Central memory CD8-positive, alpha-beta T cell (primary cell): ENCODE data around the gene SLC35G2.
"Not testable (repeated sequence)": the region's sequence is repeated elsewhere in the genome, so short reads cannot be mapped to it uniquely, and the experiment has no call there.

Experiments used
- ATAC-seq: fragments of 150-1000 bp; cut with Tn5 transposase; replicated peaks from 2 replicates; pipeline ENCODE4 v1.10.0; 2022; ENCODE audit warnings: mild to moderate bottlenecking, moderate FRiP score, moderate number of reproducible peaks; ENCODE audit not compliant: poor library complexity, severe bottlenecking; ENCODE audit errors: extremely low read depth
- DNase-seq, 2 donors: peaks; one replicate each; pipeline ENCODE4 v3.0.0; 2021; ENCODE audit warnings: low spot score in 2 of 2
- H3K27ac Mint-ChIP-seq: one replicate; pipeline ENCODE4 v1.8.0; 2022; ENCODE audit warnings: low read depth, mild to moderate bottlenecking, moderate library complexity, mixed read lengths
- H3K27me3 Mint-ChIP-seq: one replicate; pipeline ENCODE4 v1.8.0; 2022; ENCODE audit warnings: mixed read lengths
- H3K36me3 Mint-ChIP-seq: one replicate; pipeline ENCODE4 v1.8.0; 2022; ENCODE audit warnings: mild to moderate bottlenecking, moderate library complexity, mixed read lengths; ENCODE audit not compliant: insufficient read depth
- H3K4me1 Mint-ChIP-seq: one replicate; pipeline ENCODE4 v1.8.0; 2022; ENCODE audit warnings: mixed read lengths
- H3K4me3 Mint-ChIP-seq: one replicate; pipeline ENCODE4 v1.8.0; 2022; ENCODE audit warnings: mild to moderate bottlenecking, moderate library complexity, mixed read lengths
- H3K9me3 Mint-ChIP-seq: one replicate; pipeline ENCODE4 v1.8.0; 2022; ENCODE audit warnings: mixed read lengths

SLC35G2 gene

DNA sequence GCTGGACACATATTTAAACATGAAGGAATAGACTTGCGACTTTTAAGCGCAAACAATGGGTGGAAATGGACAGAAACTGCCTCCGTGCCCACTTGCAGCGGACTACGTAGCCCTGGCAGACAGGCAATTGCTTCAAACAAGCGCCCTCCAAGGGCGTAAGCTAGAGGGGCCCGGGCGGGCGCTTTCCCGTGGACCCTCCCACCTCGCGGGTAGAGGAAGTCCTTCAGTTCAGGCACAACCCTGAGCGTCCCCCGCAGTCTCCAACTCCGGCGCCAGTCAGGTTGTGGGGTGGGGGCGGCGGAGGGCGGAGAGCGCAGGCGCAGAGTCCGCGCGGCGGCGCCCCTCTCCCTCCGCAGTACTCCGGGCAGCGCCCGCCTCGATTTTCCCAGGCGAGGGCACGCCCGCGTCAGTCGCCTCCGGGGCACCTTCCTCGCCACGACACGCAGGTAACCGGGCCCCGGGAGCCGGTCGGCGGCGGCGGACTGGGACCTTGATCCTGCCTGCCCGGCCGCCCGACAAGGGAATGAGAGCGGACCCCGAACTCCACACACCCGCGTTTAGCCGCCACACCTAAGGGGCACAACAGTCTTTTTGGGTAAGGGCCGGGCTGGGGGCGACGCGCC lies at the start of gene SLC35G2:
Gene SLC35G2 (plus strand): TSS at position 358 of the 623 bp plus-strand sequence. CDS start 35,335 bp downstream, outside the sequence.
- Mint-ChIP-seq H3K36me3 (peaks cover 5% of the 10 kb centered on the region), H3K27me3 (peaks cover 26% of the 10 kb centered on the region), H3K4me1 (peaks cover 28% of the 10 kb centered on the region), H3K4me3 (peak within 1 kb of the TSS; percentile 88), H3K9me3 (peaks cover 6% of the 10 kb centered on the region), H3K27ac (peak within 1 kb of the TSS; percentile 59)
- peak; percentile 18 to 19 for DNase-seq
- peak; percentile 72 for ATAC-seq

DNA sequence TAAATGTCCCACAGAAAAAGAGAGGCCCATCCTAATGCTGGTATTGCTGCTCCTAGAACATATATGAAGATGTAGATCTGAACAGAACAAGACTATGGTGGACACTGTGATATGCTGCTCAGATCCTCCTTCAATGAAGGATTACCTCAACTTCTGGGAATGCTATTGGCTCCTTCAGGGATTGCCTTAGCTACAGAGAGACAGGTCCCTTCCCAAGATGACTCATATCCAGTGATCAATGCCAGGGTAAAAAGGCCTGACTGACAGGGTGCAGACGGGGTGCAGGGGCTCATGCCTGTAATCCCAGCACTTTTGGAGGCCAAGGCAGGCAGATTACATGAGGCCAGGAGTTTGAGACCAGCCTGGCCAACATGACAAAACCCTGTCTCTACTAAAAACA lies 46.2 kb upstream of the SLC35G2 start:
- Mint-ChIP-seq H3K4me1 (no peaks in the 10 kb centered on the region), H3K36me3 (no peaks in the 10 kb centered on the region), H3K27me3 (no peaks in the 10 kb centered on the region), H3K4me3 (no peak overlapping the region), H3K9me3 (no peaks in the 10 kb centered on the region), H3K27ac (no peak overlapping the region)
- DNase-seq = no peak
- ATAC-seq = no peak

DNA sequence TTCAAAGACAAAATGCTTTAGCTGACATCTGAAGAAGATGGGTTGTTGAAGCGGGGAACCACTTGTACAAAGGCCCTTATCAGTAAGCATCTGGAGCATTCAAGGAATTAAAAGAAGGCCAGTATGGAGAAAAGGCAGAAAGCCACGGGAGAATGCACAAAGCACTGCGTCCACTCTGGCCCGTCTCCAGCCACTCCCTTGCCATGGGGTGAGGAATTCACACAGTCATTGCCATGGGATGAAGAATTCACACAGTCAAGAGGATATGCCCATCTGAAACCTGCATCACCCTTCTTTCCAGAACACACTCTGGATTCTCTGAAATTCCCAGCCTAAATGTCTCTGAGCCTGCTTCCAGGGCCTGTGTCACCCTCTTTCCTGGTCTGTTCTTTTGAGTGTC lies 40.1 kb upstream of the SLC35G2 start:
- H3K36me3 Mint-ChIP-seq = no peaks in the 10 kb centered on the region
- no peaks in the 10 kb centered on the region for H3K27me3 Mint-ChIP-seq
- H3K4me1 Mint-ChIP-seq = no peaks in the 10 kb centered on the region
- no peak overlapping the region for H3K4me3 Mint-ChIP-seq
- no peak for ATAC-seq
- H3K9me3 Mint-ChIP-seq = no peaks in the 10 kb centered on the region
- no peak for DNase-seq
- H3K27ac Mint-ChIP-seq = no peak overlapping the region

DNA sequence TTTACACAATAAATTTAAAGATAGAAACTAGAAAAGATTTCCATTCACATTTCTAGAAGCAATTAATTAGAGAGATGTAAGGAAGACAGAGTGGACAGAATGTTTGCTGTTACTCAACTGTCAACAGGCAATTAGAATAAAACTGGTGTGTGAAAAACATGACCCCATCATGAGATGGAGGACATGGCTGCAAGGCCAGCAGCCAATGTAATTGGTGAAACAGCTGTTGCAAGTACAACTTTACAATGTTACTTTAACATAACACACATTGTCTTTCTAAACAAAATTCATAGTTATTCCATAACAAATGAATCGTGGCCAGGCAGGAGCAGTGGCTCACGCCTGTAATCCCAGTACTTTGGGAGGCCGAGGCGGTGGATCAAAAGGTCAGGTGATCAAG lies 38.2 kb upstream of the SLC35G2 start:
- H3K9me3 Mint-ChIP-seq = no peaks in the 10 kb centered on the region
- H3K27me3 Mint-ChIP-seq = no peaks in the 10 kb centered on the region
- H3K27ac Mint-ChIP-seq = no peak overlapping the region
- no peaks in the 10 kb centered on the region for H3K4me1 Mint-ChIP-seq
- H3K36me3 Mint-ChIP-seq = no peaks in the 10 kb centered on the region
- DNase-seq (no peak), ATAC-seq (no peak)
- no peak overlapping the region for H3K4me3 Mint-ChIP-seq

DNA sequence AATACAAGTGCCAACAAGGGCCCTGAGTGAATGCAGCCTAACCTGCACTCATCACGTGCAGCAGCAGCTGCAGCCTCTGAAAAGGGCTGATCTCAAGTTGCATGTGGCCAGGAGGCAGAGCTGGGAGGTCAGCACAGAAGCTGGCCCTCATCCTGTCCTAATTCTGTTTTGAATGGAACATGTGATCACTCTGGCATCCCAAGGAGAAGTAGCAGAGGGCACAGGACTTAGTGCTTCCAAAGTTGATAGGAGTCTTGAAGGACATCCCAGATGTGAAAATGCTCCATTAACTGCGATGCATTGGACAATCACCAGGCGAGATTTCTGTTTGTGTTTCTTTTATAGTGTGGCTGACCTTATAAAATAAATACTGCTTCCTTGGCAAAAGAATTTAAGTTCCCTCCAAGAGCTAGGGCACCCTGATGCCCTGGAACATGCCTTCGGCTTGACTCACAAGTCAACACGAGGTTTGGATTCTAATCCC lies 35.2 kb upstream of the SLC35G2 start:
- Mint-ChIP-seq H3K36me3 (no peaks in the 10 kb centered on the region), H3K9me3 (no peaks in the 10 kb centered on the region), H3K4me3 (no peak overlapping the region), H3K27me3 (no peaks in the 10 kb centered on the region), H3K4me1 (peaks cover 9% of the 10 kb centered on the region), H3K27ac (no peak overlapping the region)
- ATAC-seq (no peak), DNase-seq (no peak)

DNA sequence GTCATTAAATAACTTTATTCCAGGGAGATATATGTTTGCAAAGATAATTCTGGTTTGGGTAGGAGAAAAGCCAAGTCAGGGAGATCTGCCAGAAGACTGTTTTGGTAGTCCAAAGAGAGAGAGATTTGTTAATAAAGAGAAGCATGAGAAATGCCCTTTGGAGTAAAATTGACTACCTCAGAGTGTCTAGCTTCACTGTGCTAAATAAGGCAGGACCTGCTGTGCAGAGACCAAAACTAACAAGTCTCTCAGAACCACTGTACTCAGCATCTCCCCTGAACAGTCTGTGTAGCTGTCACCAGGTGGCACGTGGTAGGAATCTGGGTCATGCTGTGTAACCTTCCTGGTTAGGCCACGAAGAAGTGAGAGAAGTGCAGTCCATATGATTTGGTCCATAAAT lies 31.6 kb upstream of the SLC35G2 start:
- Mint-ChIP-seq H3K36me3 (no peaks in the 10 kb centered on the region), H3K4me3 (no peak overlapping the region), H3K9me3 (no peaks in the 10 kb centered on the region), H3K4me1 (peaks cover 9% of the 10 kb centered on the region), H3K27me3 (peaks cover 3% of the 10 kb centered on the region), H3K27ac (peak overlapping the region; percentile 48)
- DNase-seq (peak in 1 of 2 donors; percentile 10), ATAC-seq (peak; percentile 81)

DNA sequence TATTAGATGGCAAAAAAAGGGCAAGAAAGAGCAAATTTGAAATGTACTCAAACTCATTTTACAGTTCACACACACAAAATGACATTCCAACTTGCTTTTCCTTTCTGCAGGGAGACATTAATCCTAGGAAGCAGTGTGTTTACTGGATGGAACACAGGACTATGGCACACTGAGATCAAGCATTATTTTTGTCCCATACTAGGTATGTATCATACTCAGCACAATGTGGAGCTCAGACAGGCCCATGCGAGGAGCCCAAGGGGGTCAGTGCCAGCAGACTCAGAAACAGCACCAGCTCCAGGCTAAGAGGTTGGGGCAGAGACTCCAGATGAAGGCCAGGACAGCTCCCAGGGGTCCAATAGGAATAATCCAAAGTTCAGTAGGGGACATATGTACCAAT lies 30.8 kb upstream of the SLC35G2 start:
- Mint-ChIP-seq H3K4me1 (peaks cover 9% of the 10 kb centered on the region), H3K9me3 (no peaks in the 10 kb centered on the region), H3K27ac (no peak overlapping the region), H3K27me3 (peaks cover 10% of the 10 kb centered on the region), H3K36me3 (no peaks in the 10 kb centered on the region), H3K4me3 (no peak overlapping the region)
- no peak for DNase-seq
- no peak for ATAC-seq

DNA sequence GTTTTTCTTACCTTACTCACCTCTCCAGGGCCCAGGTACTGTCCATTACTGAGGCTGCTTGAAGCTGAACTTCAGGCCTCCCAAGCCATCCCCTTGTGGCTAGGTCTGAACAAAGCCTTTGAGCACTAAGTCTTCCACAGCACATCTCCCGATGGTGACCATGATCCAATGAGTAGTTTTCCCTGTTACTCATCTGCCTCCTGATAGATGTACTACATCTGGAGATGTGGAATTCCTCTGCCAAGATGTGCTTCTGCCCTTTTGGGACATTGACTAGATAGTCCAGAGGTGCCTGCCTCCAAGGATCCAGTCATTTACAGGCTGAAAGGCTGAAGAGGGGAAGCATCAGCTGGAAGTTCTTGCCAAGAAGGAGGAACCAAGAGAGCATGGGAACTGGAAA lies 28.9 kb upstream of the SLC35G2 start:
- Mint-ChIP-seq H3K27ac (peak overlapping the region; percentile 74), H3K4me3 (no peak overlapping the region), H3K27me3 (peaks cover 10% of the 10 kb centered on the region), H3K36me3 (no peaks in the 10 kb centered on the region), H3K4me1 (peaks cover 9% of the 10 kb centered on the region), H3K9me3 (no peaks in the 10 kb centered on the region)
- ATAC-seq (no peak), DNase-seq (no peak)

DNA sequence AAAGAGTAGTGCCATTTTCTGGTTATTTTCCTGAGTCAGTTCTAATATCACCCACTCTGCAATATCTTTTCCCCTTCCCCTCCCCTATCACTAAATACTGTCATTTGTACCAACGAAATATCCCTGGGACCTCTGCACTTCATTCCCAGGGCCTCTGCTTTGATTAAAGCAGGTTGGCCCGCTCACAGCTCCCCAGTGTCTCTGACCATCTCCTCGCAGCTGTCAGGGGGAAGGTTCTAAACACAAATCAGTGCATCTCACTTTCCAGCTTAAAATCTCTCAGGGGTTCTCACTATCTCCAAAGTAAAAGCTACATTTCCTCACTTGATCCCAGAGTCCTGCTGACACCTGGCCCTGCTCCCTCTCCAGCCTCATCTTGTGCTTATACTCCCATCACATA lies 28.1 kb upstream of the SLC35G2 start:
- Mint-ChIP-seq H3K36me3 (peaks cover 1% of the 10 kb centered on the region), H3K27me3 (peaks cover 10% of the 10 kb centered on the region), H3K4me1 (peaks cover 9% of the 10 kb centered on the region), H3K27ac (no peak overlapping the region), H3K9me3 (no peaks in the 10 kb centered on the region), H3K4me3 (no peak overlapping the region)
- ATAC-seq (no peak), DNase-seq (no peak)

DNA sequence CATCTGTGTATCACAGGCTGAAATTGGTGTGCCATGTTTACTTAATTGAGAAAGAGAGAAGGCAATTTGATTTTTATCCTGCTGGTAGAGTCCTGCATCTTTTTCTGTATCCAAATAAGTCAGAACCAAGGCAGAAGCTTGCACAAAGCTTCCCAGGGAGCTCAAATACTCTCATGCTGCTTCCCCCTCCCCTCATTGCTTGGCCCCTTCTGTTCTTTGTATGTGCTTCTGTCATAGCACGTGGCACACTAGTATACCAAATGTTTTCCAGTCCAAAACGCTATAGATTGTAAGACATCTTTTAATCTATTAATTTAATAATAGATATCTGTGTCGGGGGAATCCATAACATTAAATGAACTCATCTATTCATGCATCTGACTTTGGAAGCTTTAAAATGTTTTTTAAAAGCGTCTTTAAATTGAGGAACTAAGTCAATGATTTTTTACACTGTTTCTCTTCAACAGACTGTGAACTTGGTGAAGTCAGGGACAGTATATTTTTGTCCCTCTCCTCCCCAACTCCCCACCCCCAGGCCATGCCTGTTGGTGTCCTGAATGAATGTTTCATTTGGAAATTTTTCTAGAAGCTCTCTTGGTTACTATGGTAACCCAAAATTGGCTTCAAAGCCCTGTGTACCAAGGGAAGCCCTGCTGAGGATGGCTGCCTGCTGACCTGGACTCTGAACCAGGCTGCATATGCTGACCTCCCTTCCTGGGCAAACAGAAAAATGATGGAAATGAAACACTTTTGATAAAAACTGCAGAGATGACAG lies 26.2 kb upstream of the SLC35G2 start:
- Mint-ChIP-seq H3K4me1 (no peaks in the 10 kb centered on the region), H3K9me3 (no peaks in the 10 kb centered on the region), H3K27ac (no peak overlapping the region), H3K4me3 (no peak overlapping the region), H3K27me3 (peaks cover 10% of the 10 kb centered on the region), H3K36me3 (peaks cover 2% of the 10 kb centered on the region)
- ATAC-seq (no peak), DNase-seq (no peak)

DNA sequence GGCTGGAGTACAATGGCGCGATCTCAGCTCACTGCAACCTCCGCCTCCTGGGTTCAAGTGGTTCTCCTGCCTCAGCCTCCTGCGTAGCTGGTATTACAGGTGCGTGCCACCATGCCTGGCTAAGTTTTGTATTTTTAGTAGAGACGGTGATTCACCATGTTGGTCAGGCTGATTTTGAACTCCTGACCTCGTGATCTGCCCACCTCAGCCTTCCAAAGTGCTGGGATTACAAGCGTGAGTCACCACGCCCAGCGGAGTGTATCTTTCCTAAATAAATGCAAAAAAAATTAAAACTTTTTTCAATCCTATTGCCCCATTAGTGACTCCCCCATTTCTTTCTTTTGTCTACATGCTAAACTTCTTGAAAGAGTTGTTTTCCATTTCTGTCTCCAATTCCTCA lies 17.8 kb upstream of the SLC35G2 start:
- not testable (repeated sequence) for H3K4me3 Mint-ChIP-seq, ATAC-seq, H3K4me1 Mint-ChIP-seq, DNase-seq, H3K27me3 Mint-ChIP-seq, H3K36me3 Mint-ChIP-seq, H3K27ac Mint-ChIP-seq, H3K9me3 Mint-ChIP-seq

DNA sequence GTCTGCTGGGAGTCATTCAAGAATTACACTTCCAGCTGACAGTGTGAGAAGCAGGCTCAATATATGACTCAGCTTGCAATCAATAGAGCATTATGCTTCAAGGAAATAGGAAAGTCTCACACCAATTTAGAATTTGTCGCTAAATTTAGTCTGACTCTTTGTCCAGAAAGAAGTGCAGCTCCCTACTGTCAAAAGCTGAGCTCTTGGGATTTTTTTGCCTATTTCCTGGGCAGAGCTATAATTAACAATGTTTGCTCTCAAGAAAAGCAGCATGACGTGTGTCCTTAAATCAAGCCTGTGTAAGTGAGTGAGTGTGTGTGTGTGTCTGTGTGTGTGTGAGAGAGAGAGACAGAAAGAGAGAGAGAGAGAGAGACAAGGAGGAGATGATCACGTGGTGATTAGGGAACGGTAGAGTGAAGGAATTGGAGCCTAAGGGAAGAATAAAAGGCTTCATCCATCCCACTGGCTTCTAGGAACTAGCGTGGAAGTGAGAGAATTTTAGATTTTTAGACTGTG lies 16.4 kb upstream of the SLC35G2 start:
- no peaks in the 10 kb centered on the region for H3K9me3 Mint-ChIP-seq
- H3K4me1 Mint-ChIP-seq = no peaks in the 10 kb centered on the region
- peaks cover 1% of the 10 kb centered on the region for H3K36me3 Mint-ChIP-seq
- H3K27me3 Mint-ChIP-seq = no peaks in the 10 kb centered on the region
- ATAC-seq (no peak), DNase-seq (no peak)
- H3K27ac Mint-ChIP-seq = no peak overlapping the region
- no peak overlapping the region for H3K4me3 Mint-ChIP-seq

DNA sequence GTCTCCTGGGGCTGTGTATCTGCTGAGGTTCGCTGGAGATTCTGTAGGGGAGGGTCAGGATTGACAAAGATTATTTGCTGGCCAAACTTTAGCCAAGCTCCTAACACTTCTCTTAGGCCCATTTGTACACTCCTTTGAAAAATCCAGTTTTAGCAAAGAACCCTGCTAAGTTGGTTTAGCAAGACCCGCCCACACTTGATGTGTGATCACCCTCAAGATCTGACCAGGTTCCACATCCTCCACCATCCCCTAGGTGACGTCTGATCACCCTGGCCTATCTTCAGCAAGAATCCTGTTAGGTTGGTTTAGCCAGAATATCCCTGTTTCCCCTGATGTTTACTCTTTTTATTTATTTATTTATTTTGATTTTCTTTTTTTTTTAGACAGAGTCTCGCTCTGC lies 14.8 kb upstream of the SLC35G2 start:
- ATAC-seq (no peak), DNase-seq (no peak)
- H3K27me3 Mint-ChIP-seq = no peaks in the 10 kb centered on the region
- peaks cover 1% of the 10 kb centered on the region for H3K36me3 Mint-ChIP-seq
- H3K4me1 Mint-ChIP-seq = no peaks in the 10 kb centered on the region
- H3K9me3 Mint-ChIP-seq = no peaks in the 10 kb centered on the region
- H3K4me3 Mint-ChIP-seq = no peak overlapping the region
- no peak overlapping the region for H3K27ac Mint-ChIP-seq
